Measurements from ENCODE around the gene C5orf63.
"Not testable (repeated sequence)": the region's sequence is repeated elsewhere in the genome, so short reads cannot be mapped to it uniquely, and the experiment has no call there.

C5orf63 gene

DNA sequence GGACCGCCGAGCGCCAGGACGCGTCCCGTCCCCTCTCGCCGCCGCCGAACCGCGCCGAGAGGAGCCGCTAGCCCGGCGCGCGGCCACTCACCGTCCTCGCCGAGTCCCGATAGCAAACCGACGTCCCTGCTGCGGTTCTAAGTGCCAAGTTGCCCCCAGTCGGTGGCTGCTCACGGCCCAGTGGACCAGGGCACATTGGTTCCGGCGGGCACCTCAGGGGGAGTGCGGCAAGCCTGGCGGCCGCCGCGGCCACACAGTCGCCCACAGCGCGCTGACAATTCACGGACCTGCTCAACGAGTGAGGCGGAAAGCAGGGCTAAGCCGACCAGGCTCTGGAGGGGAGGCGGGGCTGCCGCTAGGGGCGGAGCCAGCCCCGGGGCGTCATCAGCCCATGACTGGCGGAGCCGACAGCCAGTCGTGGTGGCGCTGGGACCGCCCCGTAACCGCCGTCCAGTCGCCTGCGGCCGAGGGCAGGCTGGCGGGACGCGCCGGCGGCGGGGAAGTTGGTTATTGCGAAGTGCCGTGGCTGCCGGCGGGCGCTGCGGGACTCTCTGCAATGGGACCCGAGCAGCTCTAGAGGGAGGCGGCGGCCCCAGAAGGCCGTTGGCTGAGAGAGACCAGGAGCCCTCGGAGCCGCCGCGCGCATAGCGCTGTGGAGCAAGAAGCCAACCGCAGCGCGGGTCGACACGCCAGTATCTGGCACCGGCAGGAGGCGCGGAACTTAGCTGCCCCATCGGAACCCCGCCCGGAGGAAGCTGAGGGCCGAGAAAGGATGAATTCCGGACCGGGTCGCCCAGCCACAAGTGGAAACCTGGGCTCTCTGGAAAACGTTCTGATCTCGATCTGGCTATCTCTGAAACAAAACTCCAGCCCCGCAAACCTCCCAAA, 42.8 kb downstream of the C5orf63 start, which contains the start of gene MARCHF3:
Gene MARCHF3 (minus strand): TSS at position 300 of the 888 bp plus-strand sequence. CDS start 112,387 bp downstream, outside the sequence.
- DNase-seq (ENCODE audit: low spot score), result peak; percentile 97

DNA sequence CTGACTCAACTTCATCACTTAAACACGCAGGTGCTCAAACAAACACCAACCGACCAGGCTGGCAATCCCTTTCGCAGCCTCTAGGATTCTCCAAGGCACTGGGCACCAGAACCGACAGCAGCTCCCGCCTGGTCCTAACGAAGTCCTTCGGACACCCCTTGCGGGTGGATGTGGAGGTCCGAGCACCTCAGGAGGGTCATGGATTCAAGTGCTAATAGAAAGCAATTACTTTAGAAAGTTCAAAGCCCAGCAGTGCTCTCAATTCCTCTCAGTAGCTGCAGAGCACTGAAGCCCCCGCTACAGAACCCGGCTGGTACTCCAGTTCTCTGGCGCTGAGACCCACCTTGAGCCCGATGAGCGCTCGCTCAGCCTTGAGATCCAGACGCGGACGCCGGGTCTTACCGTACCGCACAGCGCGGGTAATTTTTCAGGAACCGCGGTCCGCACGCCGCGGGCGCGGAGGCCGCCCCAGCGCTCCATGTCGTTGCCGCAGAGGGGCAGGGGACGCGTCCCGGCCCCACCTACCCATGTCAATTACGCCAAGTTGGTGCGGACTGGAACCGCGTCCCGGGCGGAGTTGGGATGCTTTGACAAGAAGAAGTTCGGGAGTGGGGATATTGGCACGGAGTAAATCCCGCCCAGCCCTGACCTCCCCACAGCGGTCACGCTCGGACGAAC, 43.6 kb downstream of the C5orf63 start:
- DNase-seq (ENCODE audit: low spot score), result peak; percentile 53

DNA sequence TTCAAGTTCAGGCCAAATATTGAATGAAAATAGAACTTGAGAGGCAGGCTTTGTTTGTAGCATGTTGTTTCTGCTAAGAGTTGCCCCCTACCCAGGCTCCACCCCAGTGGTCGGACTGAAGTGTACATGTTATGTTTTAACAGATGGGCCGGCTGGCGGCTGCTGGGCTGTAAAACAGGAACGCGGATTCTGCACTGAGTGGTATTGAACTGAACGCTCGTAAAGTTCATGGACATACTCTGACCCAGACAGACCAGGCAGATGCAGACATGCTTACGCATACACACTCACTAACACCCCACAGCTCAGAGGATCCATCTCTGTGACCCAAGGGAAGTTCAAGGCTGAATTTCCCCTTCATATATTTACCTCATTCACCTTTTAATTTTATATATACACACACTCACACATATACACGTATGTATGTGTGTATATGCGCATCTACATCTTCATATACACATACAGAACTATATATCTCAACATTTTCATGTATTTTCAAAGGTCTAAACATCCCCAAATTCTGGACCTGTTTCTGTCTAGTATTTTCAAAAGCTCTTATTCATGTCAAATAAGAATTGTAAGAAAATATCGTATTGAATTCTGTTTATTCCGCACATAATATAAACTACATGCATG, 44.4 kb downstream of the C5orf63 start:
- DNase-seq (ENCODE audit: low spot score), result peak; percentile 38

DNA sequence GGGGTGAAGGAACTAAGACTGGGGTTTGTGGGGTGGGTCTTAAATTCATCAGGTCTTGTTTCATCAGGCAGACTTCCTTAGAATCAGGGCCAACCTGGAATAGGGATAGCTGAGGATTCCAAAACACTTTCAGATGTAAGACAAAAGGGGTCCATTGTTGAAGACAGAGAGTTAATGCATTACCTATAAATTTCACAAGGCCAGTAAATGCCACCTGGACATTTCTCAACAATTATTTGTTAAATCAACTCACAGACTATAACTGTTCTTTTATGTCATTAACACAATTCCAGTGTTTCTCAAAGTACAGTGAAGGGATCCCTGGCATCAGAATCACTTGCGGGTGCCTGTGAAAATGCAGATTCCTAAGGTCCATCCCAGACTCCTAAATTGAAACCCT, 45.8 kb downstream of the C5orf63 start:
- DNase-seq (ENCODE audit: low spot score), result no peak

DNA sequence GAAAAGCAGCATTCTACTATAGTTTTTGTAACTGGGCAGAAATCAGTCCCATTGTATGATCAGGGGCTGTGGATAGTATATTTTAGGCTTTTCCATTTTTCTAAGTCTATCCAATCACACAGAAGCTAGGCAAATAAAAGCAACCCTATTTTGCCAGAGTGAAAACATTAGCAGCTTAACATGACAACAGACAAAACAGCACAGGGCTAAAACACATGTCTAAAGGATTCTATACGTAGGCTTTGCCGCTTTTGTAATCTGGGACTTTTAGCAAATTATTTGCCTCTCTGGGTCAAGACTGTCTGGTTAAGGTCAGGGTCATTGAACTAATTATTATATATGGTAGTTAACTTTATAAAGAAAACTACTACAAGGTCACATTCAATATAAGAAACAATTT, 47.1 kb downstream of the C5orf63 start:
- no peak for DNase-seq (ENCODE audit: low spot score)

DNA sequence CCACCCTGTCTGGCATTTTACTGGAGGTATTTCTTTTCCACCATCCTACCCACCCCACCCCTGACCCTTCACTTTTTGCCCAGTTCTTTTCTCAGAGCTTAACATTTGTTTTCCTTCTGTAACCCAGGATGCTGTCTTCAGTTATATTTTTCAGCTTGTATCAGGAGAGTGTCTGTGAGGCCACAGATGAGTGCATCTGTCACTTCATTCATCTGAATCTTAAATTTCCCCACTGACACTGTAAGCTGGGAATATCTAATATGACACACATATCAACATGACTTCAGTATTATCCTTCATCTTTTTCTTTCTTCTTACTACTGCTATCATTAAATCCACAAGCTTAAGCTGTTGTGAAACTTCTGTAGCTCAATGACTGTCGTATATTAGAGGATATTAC, 47.8 kb downstream of the C5orf63 start:
- DNase-seq (ENCODE audit: low spot score), result no peak

DNA sequence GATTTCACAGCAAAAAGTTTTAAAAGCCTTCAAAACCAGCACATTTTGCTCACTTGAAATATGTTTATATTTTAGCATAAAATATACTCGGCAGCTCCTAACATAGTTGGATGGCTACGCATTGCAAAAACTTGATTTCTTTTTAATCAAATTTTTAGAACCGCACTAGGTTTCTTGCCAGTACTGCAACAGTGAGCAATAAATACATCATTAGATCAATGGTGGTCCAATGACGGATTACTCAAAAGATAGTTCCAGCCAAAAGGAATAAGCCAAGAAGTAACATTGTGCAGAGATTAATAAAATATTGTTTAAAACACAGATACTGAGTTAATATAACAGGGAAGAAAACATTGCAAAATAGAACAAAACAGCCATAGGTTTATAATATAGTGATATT, 48.5 kb downstream of the C5orf63 start:
- no peak for DNase-seq (ENCODE audit: low spot score)

DNA sequence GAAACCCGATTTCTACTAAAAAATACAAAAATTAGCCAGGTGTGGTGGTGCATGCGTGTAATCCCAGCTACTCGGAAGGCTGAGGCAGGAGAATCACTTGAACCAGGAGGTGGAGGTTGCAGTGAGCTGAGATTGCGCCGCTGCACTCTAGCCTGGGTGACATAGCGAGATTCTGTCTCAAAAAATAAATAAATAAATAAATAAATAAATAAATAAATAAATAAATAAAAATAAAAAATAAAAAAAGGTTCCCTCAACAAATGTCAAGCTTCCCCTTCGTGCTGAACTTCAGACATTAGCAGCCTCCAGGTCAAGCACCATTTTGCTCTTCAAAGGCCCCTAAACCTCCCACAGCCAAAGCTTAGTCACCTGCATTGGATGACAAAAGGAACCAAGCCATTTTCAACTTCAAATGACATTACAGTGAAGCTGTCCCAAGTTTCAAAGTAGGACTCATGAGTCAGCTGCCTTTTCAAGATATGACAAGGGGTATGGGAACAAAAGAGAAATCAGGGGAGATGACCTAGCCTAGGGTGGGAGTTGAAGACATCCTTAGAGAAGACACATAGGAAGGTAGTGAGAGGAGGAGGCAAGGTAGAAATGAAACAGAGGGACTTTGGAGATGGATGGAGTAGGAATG, 49.6 kb downstream of the C5orf63 start:
- DNase-seq (ENCODE audit: low spot score), result not testable (repeated sequence)

DNA sequence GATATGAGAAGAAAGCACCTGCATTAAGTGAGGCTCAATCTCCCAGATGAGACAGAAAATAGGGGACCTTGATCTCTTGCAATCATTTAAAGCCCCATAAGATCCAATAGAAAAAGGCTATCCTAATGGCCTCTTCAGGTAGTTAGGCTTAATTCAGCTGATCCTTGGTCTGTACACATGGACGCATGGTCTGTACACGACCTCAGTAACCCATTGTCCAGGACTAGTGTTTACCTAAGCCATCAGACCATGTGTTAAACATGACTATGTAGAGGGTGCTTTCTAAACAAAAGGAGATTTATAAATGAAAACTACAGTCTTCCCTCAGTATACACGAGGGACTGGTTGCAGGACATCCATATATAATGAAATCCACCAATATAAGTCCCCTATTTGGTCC, 50.5 kb downstream of the C5orf63 start:
- DNase-seq (ENCODE audit: low spot score), result no peak

DNA sequence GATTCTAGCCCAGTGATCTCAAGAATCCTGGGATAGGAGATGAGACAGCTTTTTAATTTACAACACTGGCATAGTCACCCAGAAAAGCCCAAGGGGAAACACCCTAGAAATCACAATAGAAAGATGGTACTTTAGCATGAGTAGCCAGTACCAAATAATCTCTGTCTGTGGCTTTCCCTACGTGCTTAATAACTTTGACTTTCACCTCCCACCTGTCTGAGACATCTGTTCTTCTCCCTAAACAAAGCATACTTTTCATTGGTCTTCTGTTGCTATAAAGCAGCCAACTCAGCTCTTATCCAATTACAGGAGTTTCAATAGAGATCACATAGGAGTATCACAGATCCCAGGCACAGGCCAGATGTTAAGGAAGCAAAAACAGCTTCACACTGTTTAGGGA, 53.4 kb downstream of the C5orf63 start:
- no peak for DNase-seq (ENCODE audit: low spot score)

DNA sequence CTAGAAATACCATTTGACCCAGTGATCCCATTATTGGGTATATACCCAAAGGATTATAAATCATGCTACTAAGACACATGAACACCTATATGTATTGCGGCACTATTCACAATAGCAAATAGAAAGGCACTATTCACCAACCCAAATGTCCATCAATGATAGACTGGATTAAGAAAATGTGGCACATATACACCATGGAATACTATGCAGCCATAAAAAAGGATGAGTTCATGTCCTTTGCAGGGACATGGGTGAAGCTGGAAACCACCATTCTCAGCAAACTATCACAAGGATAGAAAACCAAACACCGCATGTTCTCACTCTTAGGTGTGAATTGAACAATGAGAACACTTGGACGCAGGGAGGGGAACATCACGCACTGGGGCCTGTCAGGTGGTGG, 56.6 kb downstream of the C5orf63 start:
- not testable (repeated sequence) for DNase-seq (ENCODE audit: low spot score)

DNA sequence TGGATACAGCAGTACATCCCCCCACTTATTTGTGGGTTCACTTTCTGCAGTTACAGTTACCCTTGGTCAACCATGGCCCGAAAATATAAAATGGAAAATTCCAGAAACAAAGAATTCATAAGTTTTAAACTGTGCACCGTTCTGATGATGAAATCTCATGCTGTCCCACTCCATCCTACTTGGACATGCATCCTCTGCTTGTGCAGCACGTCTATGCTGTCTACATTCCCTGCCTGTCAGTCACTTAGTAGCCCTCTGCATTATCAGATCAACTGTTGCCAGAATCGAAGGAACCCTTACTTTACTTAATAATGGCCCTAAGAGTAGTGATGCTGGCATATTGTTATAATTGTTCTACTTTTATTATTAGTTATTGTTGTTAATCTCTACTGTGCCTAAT, 57.6 kb downstream of the C5orf63 start:
- DNase-seq (ENCODE audit: low spot score), result no peak

DNA sequence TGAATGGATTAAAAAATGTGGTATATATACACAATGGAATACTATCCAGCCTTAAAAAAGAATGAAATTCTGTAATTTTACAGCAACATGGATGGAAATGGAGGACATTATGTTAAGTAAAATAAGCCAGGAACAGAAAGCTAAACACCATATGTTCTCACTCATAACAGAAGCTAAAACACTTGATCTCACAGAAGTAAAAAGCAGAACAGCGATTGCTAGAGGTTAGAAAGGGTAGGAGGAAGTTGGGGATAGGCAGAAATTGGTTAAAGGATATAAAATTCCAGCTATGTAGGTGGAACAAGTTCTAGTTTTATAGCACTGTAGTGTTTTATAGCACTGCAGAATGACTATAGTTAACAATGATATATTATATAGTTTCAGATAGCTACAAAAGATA, 58.7 kb downstream of the C5orf63 start:
- DNase-seq (ENCODE audit: low spot score), result no peak

DNA sequence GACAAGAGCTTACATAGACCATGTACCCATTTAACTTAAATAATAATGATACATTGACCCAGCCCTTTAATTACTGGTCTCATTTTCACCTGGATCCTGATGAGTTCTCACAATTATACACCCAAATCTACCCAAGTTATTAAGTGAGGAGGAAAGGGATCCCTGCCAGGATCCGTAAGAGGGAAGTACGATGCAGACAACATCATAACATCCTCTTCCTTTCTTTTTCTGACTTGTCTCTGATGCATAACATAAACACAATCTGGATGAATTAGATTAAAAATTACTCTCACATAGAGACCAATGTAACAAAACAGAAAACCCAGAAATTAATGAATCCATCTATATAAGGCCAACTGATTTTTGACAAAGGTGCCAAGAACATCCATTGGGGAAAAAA, 59.9 kb downstream of the C5orf63 start:
- DNase-seq (ENCODE audit: low spot score), result no peak

DNA sequence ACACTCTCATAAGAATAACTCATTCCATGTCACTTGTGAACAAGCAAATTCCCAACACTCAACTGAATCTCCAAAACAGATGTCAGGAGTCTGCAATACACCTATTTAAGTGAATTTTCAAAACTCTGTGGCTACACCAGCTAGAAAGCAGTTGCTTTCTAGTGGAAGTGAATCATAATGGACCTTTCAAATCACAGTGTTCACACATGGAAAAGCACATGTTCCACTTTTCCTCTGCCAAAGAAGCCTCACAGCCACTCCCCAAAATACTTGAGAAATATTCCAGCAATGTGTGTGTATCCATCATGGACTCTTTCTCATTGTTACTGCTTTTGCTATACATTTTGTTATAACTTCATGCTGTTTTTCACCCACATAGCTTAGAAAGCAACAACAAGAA, 60.4 kb downstream of the C5orf63 start:
- no peak for DNase-seq (ENCODE audit: low spot score)

DNA sequence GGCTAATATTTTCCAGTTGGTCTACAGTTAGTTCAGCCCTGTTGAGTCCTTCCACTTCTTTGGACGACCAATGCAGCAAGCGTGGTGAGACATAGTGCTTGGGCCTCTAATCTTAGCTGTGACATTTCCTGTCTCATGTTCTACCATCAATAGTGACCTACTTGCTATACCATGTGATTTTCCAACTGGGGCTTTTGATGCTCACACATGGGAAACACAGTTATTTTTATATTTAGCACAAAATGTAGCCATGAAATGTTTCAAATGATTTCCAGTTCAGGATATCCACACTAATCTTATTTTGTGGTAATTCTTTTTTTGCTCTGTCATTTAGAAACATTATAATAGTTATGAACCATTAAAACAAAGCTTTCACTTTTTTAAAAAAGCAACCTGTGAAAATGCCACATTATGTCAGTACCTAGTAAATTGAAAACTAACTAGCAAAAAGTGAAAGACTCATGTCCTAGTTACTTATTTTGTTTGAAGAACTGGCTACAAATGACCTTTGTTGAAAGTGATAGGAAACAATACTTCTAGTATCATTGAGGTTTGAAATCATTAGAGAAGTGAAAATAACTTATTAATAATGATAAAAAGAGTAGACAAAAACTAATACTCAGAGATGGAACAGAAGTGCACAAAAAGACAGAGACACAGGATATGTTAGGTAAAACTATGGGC, 61.2 kb downstream of the C5orf63 start:
- DNase-seq (ENCODE audit: low spot score), result no peak

DNA sequence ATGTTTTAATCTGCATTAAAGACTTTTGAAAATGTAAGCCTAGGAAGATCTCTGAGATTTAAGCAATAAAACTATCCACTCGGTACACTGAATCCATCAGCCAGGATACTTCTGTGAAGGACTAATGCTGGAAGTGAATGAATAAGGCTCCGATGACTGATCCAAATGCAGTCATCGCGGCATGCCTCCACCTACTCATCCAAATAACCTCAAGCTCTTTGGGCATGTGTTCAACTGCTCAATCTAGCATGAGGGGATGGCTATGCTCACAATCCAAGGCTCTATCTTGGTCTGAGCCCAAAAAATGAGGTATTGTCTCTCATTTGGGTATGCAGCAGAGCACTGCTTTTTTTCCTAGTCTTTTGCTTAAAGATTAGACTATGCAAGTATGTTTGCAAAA, 62.1 kb downstream of the C5orf63 start:
- DNase-seq (ENCODE audit: low spot score), result peak; percentile 45

DNA sequence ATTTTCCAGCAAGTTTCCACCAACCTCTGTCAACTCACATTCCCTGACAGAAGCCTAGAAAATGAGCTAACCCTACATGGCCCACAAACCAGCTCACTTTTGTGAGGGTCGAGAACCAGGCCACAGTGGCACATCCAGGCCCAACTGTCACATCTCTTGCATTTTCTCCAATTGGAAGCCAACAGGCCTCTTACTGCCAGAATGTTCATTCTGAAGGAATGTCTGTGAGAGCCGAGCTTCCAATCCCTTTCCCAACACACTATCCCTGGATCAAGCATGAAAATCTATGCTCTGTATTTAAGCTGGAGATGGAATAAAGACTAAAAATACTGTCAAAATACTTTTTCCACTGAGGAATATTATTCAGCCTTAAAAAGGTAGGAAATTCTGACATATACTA, 62.9 kb downstream of the C5orf63 start:
- no peak for DNase-seq (ENCODE audit: low spot score)

DNA sequence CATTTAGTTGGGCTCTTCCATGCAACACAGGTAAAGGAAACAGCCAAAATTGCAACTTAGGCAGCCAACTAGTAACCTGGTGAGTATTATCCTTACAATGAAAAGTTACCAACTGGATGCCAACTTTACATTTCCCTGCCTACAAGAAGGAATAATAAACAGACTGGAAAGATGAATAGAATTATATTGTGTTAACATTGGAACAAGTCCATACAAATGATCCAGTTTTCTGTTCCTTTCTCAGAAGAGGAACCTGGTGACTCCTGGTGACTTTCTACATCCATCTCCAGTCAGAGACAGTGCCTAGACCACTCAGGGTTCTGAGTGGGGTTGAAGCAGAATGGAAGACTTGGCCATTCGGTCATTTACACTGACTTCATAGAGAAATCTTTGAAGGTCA, 63.5 kb downstream of the C5orf63 start:
- DNase-seq (ENCODE audit: low spot score), result no peak

DNA sequence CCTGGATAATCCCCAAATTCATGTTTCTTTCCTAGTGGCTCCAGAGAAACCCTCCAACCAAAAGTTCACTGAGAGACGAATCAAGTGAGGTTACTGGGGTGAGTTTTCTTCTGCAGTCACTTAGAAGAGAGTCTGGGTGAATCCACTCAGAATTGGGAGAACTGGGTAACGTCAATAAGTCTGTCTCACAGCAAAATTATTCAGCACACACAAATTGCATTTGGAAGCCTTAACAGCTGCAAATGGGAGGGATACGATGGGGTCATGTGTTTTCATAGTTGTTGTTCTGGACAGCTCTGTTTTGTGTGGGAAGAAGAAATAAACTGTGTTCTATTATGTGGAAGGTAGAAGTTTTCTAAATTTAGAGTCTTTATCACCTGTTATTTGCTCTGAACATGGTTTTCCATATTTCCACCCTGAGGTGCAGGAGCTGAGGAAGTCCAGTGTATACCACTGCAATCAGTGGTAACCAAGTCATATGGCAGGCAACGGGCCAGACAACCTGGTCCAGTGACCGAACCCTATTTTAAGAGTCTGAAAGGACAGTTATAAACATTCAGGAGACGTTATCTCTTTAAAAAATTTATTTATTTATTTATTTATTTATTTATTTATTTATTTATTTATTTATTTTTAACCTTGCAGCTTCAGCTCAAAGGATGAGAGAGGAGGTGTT, 64.9 kb downstream of the C5orf63 start:
- no peak for DNase-seq (ENCODE audit: low spot score)

DNA sequence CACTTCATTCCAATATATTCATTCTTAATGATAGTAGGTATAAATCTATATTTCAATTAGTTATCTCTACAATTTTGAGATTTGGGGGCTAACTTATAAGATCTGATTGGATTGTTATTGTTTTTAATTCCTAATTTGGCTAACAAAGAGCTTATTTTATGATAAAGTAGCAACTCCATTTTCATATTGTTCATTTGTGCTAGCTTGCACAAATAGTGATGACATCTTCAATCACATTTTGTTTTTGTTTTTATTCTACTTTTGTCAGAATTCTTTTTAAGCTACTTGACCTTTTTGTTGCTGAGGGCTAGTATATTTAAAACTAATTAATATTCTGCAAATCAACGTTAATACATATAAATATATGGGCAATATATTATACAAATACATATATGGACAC, 65.8 kb downstream of the C5orf63 start:
- no peak for DNase-seq (ENCODE audit: low spot score)

Data from Ammon's horn (tissue), 1 donor.